ENCODE data around the gene IGSF3.

DNA sequence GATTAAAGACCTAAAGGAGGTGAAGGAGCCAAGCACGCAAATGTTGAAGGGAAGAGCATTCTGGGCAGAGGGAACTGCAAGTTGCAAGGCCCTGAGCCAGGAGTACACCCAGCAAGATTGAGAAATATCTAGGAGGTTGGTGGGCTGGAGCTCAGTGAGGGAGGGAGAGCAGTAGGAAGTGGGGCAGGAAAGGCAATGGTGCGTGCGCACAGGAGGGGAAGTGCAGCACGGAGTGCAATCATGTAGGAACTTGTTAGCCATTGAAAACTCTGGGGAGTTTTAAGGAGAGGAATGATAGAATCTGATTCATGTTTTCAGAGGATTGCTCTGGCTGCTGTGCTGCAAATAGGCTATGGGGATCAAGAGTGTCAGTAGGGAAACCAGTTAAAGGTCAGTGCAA is 13.2 kb upstream of the IGSF3 start:
- TF ChIP-seq, protein P1, sequence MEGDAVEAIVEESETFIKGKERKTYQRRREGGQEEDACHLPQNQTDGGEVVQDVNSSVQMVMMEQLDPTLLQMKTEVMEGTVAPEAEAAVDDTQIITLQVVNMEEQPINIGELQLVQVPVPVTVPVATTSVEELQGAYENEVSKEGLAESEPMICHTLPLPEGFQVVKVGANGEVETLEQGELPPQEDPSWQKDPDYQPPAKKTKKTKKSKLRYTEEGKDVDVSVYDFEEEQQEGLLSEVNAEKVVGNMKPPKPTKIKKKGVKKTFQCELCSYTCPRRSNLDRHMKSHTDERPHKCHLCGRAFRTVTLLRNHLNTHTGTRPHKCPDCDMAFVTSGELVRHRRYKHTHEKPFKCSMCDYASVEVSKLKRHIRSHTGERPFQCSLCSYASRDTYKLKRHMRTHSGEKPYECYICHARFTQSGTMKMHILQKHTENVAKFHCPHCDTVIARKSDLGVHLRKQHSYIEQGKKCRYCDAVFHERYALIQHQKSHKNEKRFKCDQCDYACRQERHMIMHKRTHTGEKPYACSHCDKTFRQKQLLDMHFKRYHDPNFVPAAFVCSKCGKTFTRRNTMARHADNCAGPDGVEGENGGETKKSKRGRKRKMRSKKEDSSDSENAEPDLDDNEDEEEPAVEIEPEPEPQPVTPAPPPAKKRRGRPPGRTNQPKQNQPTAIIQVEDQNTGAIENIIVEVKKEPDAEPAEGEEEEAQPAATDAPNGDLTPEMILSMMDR (conservative IDR thresholded peaks at IDR 0.05 in 1 of 2, IDR thresholded peaks at IDR 0.05 in 1 of 2; ENCODE audit: low read depth in 1 of 2, low read length in 2 of 2) = no peak
- TF ChIP-seq EZH2 (IDR thresholded peaks at IDR 0.05; ENCODE audit: low read length, missing control alignments) = no peak
